HG03520 (cell line): ENCODE data around the gene DNAH7.

Experiments
- ATAC-seq: cut with Tn5 transposase; IDR thresholded peaks from one replicate; pipeline ENCODE4 v1.9.1; 2021; ENCODE audit warnings: mild to moderate bottlenecking, moderate library complexity; ENCODE audit not compliant: unreplicated experiment

DNAH7 gene

GRCh38 chr2:195879153-195879552 is 189.5 kb downstream of the DNAH7 start:
- ATAC-seq = no peak

DNA sequence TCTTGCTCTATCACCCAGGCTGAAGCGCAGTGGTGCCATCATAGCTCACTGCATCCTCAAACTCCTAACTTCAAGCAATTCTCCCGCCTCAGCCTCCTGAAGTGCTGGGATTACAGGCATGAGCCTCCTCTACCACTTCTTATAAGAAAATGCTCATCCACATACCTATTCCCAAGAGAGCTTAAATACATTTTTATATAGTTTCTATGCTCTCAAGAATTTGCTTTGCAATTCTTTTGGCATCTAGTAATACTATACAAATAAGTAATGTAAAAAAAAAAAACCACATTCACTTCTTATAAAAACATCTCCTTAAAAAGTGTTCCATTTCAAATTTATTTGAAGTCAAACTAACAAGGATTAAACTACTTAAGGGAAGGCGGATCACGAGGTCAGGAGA is 197.3 kb downstream of the DNAH7 start:
- ATAC-seq = no peak

- no peak for ATAC-seq
Measured at GRCh38 chr2:195864316-195864715, 204.3 kb downstream of the DNAH7 start.

- ATAC-seq = no peak
Measured at GRCh38 chr2:195863564-195863963, 205.1 kb downstream of the DNAH7 start.

GRCh38 chr2:195863121-195863520 is 205.5 kb downstream of the DNAH7 start:
- no peak for ATAC-seq

DNA sequence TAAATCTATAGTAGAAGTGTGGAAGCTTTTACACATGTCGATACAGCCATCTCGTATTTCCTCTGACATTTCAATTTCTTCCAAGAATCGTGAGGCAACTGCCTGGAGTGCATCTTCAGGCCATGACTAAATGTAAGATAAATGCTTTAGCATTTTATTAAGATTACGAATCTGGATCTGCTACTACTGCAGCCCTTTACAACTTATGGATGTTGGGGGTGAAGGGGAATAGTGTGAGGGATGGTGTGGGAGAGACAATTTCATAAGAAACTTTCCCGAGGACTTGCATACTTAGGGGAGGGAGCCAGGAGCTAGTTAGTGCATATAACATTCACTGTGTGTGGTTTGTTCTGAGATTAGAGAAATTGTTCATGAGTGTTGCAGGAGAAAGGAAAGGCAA is 206.8 kb downstream of the DNAH7 start:
- no peak for ATAC-seq

DNA sequence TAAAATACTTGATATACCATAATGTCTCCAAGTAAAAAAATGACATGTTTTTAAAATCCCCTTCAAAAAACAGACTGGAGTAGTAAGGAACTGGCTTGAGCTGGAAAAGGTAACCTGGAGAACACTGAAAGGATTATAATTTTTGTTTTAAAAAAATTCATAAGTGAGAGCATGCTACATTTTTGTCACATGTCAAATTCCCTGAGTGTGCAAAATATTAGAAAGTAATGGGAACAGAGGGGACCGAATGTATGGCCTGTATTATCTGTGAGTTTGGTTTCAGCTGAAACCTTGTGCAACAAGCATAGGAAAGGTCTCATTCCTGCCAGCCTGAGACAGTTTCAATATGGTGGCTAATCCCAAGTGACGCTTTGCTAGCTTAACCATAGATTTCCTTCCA is 209.1 kb downstream of the DNAH7 start:
- ATAC-seq = no peak

- ATAC-seq = no peak
Measured at GRCh38 chr2:195857132-195857531, 211.5 kb downstream of the DNAH7 start.

GRCh38 chr2:195850764-195851163 is 217.9 kb downstream of the DNAH7 start:
- ATAC-seq = no peak

- no peak for ATAC-seq
Measured at GRCh38 chr2:195848119-195848899, 220.3 kb downstream of the DNAH7 start.

DNA sequence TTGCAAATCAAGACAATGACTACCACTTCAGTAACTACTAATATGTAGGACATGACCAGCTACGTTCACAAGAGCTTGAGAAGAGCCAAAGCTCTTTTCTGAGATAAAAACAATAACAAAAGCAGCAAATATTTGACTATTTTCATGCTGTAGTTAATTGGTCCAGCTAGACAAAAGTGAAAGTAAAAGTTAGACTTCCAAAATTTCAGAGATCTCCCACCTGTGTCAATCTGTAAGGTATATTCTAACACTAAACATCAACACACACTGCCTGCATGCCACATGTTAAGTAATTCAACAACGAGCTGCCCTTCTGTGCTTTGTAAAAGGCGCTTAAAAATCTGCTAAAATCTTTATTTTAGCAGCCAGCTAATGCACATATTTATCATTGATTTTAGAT is 225.7 kb downstream of the DNAH7 start:
- ATAC-seq = no peak

DNA sequence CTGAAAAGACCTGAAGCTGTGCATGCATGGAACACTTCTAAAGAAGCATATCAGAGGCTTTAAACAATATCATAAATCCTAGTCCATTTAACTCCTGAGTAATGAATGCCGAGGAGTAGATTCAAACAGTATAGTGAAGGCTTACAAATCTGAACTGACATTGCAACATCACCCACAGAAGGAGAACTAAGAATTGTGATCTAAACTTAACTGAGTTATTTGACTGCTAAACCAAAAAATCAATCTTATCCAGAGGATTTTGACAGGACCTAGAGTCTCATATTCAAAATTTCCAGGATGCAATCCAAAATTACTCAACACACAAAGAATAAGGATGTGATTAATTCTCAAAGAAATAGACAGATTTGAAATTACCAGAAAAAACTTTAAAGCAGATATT is 230.6 kb downstream of the DNAH7 start:
- no peak for ATAC-seq

DNA sequence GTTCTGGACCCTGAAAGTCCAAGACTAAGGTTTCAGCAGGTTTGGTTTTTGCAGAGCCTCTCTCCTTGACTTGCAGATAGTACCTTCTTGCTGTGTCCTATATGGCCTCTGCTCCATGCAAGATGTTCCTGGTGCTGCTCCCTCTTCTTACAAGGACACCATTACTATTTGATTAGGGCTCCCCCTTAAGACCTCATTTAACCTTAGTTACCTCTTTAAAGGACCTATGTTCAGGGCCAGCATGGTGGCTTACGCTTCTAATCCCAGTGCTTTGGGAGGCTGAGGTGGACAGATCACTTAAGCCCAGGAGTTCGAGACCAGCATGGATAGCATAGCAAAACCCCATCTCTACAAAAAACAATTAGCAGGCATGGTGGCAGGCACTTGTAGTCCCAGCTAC is 232.6 kb downstream of the DNAH7 start:
- ATAC-seq = no peak

- no peak for ATAC-seq
Measured at GRCh38 chr2:195834836-195835235, 233.8 kb downstream of the DNAH7 start.

DNA sequence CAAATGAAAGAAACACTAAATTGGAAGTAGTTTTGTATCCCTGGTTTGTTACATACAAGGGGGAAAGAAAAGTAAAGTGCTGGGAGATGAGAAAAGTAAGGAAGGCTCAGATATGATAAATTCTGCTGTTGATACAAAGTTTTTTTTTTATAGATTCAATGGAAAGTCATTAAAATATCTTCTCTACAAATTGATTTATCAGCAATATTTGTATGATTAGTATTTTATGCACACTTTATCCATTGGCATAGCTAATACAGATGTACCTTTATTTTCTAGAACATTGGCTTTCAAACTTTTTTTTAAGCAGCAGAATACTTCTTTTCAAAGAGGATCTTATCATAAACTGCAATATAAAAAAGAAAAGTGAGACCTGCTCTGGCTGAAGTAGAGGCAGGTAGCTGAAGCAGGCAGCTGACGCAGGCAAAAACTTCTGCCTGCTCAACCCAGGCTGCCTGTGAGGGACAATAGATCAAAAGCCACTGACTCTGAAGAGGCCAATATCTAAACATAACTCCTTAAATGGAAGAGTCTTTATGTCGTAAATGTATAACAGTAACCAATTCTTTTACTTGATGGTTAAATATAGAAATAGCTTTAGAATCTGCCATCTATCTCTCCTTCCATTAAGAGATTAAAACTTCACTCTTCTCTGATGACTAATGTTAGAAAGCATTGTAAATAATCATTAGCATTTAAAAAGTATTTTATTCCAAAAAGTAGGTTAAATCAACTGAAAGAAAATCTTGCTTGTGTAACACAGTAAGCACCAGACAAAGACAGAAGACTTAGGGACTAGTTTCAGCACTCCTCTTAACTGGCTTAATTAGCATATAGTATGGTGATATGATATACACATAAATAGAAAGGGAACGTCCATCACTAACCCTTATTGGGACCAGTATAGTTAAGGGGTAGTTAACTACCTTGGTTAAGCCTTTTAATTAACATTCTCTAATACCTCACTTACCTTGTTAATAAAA is 237.4 kb downstream of the DNAH7 start:
- ATAC-seq = no peak

DNA sequence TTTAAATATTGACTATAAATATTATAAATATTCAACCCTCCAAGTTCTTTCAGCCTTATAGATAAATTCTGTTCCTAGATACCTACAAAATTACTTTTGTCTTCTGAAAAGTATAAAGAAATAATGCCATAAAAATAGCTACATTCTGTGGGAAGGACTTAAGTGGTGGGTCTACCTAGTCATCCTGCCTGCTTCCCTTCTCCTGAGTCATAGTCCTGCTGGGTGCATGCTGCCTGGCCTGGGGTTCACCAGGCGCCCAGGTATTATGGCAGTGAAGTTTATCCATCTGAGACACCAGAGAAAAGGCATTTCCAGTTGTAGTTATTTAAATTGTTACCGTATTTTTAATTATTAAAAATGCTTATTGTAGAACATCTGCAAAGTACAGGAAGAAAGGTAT is 244.2 kb downstream of the DNAH7 start:
- ATAC-seq = no peak

GRCh38 chr2:195823206-195823605 is 245.4 kb downstream of the DNAH7 start:
- ATAC-seq = no peak

- ATAC-seq = no peak
Measured at GRCh38 chr2:195821566-195821932, 247.1 kb downstream of the DNAH7 start.

DNA sequence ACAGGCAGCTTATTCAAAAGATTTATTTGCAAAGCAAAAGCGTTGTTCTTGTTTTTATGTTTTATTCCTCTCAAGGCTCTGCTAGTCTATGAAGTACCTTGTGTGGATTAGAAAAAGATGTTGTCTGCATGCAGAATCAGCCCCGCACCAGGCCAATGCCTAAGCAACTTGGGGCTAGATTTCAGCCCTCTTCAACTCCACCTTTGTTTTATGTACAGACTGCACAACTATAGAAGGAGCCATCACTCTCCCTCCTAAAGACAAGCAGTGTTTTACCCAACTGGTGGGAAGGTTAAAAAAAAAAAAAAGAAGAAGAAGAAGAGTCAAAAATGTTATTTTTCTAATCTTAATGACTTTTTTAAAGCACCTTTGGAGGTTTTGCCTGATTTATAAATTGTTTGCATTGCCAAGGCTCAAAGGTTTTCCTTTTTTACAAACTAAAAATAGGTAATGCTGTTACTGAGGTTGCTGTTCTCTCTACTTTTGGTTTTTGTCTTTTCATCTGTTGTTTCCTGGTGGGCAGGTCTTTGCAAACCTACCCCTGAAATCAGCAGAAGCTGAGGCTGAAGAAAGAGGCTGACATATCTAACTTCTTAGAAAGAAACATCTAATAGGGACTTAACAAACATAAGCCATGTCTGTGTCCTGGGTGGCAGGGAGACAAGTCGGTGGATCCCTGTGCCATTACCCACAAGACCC is 247.6 kb downstream of the DNAH7 start:
- ATAC-seq = no peak

GRCh38 chr2:195820373-195820772 is 248.3 kb downstream of the DNAH7 start:
- no peak for ATAC-seq

- no peak for ATAC-seq
Measured at GRCh38 chr2:195819276-195819675, 249.4 kb downstream of the DNAH7 start.
